HEK293 (cell line): Measurements from ENCODE around the gene NOC2L.
A peak's percentile ranks its signal among the peaks of the same experiment; 100 is the strongest.

Experiments
- EGR2 ChIP-seq: fragments of 450-650 bp; formaldehyde crosslinking; IDR thresholded peaks from 2 replicates; pipeline ENCODE4 v1.5.1; 2016; ENCODE audit warnings: low read depth, missing biosample characterization, missing genetic modification characterization
- FEZF1 ChIP-seq: fragments of 450-650 bp; formaldehyde crosslinking; IDR thresholded peaks from 2 replicates; pipeline ENCODE4 v1.5.1; 2016; ENCODE audit warnings: missing biosample characterization, missing genetic modification characterization
- GLI2 ChIP-seq: fragments of 450-650 bp; formaldehyde crosslinking; IDR thresholded peaks from 2 replicates; pipeline ENCODE4; 2017; ENCODE audit warnings: missing biosample characterization, missing genetic modification characterization, low read depth, borderline replicate concordance
- GLIS1 ChIP-seq: fragments of 450-650 bp; formaldehyde crosslinking; IDR thresholded peaks from 2 replicates; pipeline ENCODE4 v1.5.1; 2016; ENCODE audit warnings: missing biosample characterization, missing genetic modification characterization
- KLF16 ChIP-seq: fragments of 450-650 bp; formaldehyde crosslinking; IDR thresholded peaks from 2 replicates; pipeline ENCODE4 v1.5.1; 2017; ENCODE audit warnings: missing biosample characterization, missing genetic modification characterization
- KLF9 ChIP-seq: fragments of 450-650 bp; formaldehyde crosslinking; IDR thresholded peaks from 2 replicates; pipeline ENCODE4 v1.5.1; 2016; ENCODE audit warnings: missing biosample characterization, missing genetic modification characterization, low read depth
- MYNN ChIP-seq: fragments of 450-650 bp; formaldehyde crosslinking; IDR thresholded peaks from 2 replicates; pipeline ENCODE4 v1.5.1; 2016; ENCODE audit warnings: missing biosample characterization, missing genetic modification characterization, borderline replicate concordance
- OSR2 ChIP-seq: fragments of 450-650 bp; formaldehyde crosslinking; IDR thresholded peaks from 2 replicates; pipeline ENCODE4 v1.5.1; 2016; ENCODE audit warnings: missing biosample characterization, missing genetic modification characterization
- SP3 ChIP-seq: fragments of 450-650 bp; formaldehyde crosslinking; IDR thresholded peaks from 2 replicates; pipeline ENCODE4 v1.5.1; 2016; ENCODE audit warnings: missing biosample characterization, missing genetic modification characterization
- SP7 ChIP-seq: fragments of 450-650 bp; formaldehyde crosslinking; IDR thresholded peaks from 2 replicates; pipeline ENCODE4 v1.5.1; 2016; ENCODE audit warnings: missing biosample characterization, missing genetic modification characterization
- ZBTB10 ChIP-seq: fragments of 450-650 bp; formaldehyde crosslinking; IDR thresholded peaks from 2 replicates; pipeline ENCODE4 v1.5.1; 2016; ENCODE audit warnings: missing biosample characterization, missing genetic modification characterization
- ZBTB26 ChIP-seq: fragments of 450-650 bp; formaldehyde crosslinking; optimal IDR thresholded peaks from 2 replicates; pipeline ENCODE3; 2016; ENCODE audit warnings: missing biosample characterization, mild to moderate bottlenecking, missing genetic modification characterization
- ZIC2 ChIP-seq: fragments of 450-650 bp; formaldehyde crosslinking; IDR thresholded peaks from 2 replicates; pipeline ENCODE4 v1.5.1; 2016; ENCODE audit warnings: missing biosample characterization, missing genetic modification characterization
- ZNF132 ChIP-seq: fragments of 450-650 bp; formaldehyde crosslinking; IDR thresholded peaks from 2 replicates; pipeline ENCODE4 v1.5.1; 2017; ENCODE audit warnings: missing biosample characterization, missing genetic modification characterization, borderline replicate concordance
- ZNF223 ChIP-seq: fragments of 450-650 bp; formaldehyde crosslinking; IDR thresholded peaks from 2 replicates; pipeline ENCODE4 v1.5.1; 2016; ENCODE audit warnings: missing biosample characterization, missing genetic modification characterization
- ZNF266 ChIP-seq: fragments of 450-650 bp; formaldehyde crosslinking; IDR thresholded peaks from 2 replicates; pipeline ENCODE4 v1.5.1; 2016; ENCODE audit warnings: missing biosample characterization, missing genetic modification characterization, low read depth
- ZNF274 ChIP-seq, 2 experiments: fragments of 200-500 bp in 1 of 2; fragments of 450-650 bp in 1 of 2; sonication (Bioruptor generic) in 1 of 2; formaldehyde crosslinking in 1 of 2; IDR thresholded peaks; 2 replicates each; pipeline versions ENCODE4 v1.5.1 to v1.6.1; 2014 to 2016; ENCODE audit warnings: borderline replicate concordance in 1 of 2, inconsistent platforms in 1 of 2, low read length in 1 of 2, missing biosample characterization in 1 of 2, missing genetic modification characterization in 1 of 2
- ZNF335 ChIP-seq: fragments of 450-650 bp; formaldehyde crosslinking; conservative IDR thresholded peaks from 2 replicates; pipeline ENCODE4 v1.5.1; 2016; ENCODE audit warnings: missing biosample characterization, missing genetic modification characterization
- ZNF341 ChIP-seq: fragments of 450-650 bp; formaldehyde crosslinking; IDR thresholded peaks from 2 replicates; pipeline ENCODE4; 2016; ENCODE audit warnings: low read depth, missing biosample characterization, missing genetic modification characterization
- ZNF394 ChIP-seq: fragments of 450-650 bp; formaldehyde crosslinking; IDR thresholded peaks from 2 replicates; pipeline ENCODE4 v1.5.1; 2016; ENCODE audit warnings: missing biosample characterization, missing genetic modification characterization, mild to moderate bottlenecking, moderate library complexity, borderline replicate concordance
- ZNF423 ChIP-seq: fragments of 450-650 bp; formaldehyde crosslinking; IDR thresholded peaks from 2 replicates; pipeline ENCODE4 v1.5.1; 2016; ENCODE audit warnings: missing biosample characterization, missing genetic modification characterization
- ZNF488 ChIP-seq: fragments of 450-650 bp; formaldehyde crosslinking; IDR thresholded peaks from 2 replicates; pipeline ENCODE4 v1.5.1; 2016; ENCODE audit warnings: missing biosample characterization, missing genetic modification characterization
- ZNF518A ChIP-seq: fragments of 450-650 bp; formaldehyde crosslinking; conservative IDR thresholded peaks from 2 replicates; pipeline ENCODE4 v1.5.1; 2016; ENCODE audit warnings: low read depth, missing biosample characterization, missing genetic modification characterization
- ZNF596 ChIP-seq: fragments of 450-650 bp; IDR thresholded peaks from 2 replicates; pipeline ENCODE4 v1.5.0; 2018; ENCODE audit warnings: missing biosample characterization, mild to moderate bottlenecking, missing genetic modification characterization, moderate library complexity
- ZNF600 ChIP-seq: fragments of 450-650 bp; formaldehyde crosslinking; IDR thresholded peaks from 2 replicates; pipeline ENCODE4 v1.5.1; 2016; ENCODE audit warnings: missing biosample characterization, missing genetic modification characterization
- ZNF660 ChIP-seq: fragments of 450-650 bp; IDR thresholded peaks from 2 replicates; pipeline ENCODE4 v1.5.1; 2018; ENCODE audit warnings: missing biosample characterization, mild to moderate bottlenecking, missing genetic modification characterization
- ZNF837 ChIP-seq: fragments of 450-650 bp; formaldehyde crosslinking; IDR thresholded peaks from 2 replicates; pipeline ENCODE4 v1.5.1; 2016; ENCODE audit warnings: missing biosample characterization, missing genetic modification characterization
- ZSCAN23 ChIP-seq: fragments of 450-650 bp; formaldehyde crosslinking; IDR thresholded peaks from 2 replicates; pipeline ENCODE4 v1.5.1; 2016; ENCODE audit warnings: missing biosample characterization, missing genetic modification characterization
- TF ChIP-seq, protein P1 (sequence below): fragments of 450-650 bp; formaldehyde crosslinking; IDR thresholded peaks from 2 replicates; pipeline ENCODE4 v1.5.1; 2017; ENCODE audit warnings: missing biosample characterization, missing genetic modification characterization

NOC2L gene

GRCh38 chr1:934991-935750 lies 23.9 kb downstream of the NOC2L start (continued):
- TF ChIP-seq ZNF394 (tag by site-specific recombination) (no peak), ZNF132 (no peak), GLIS1 (peak; percentile 91), ZNF423 (tag by site-specific recombination) (no peak; the same call in 1 of the 2 replicates), ZNF596 (tag by site-specific recombination) (no peak), ZNF266 (tag by site-specific recombination) (no peak), MYNN (tag by site-specific recombination) (no peak), ZNF488 (tag by site-specific recombination) (no peak), GLI2 (tag by site-specific recombination) (no peak), EGR2 (tag by site-specific recombination) (peak; percentile 74), ZBTB10 (0 out of 2 replicates have a peak, but pooled peaks have one; percentile 31), ZBTB26 (tag by site-specific recombination) (peak; percentile 37), ZNF274 (IDR thresholded peaks at IDR 0.05; ENCODE audit: low read length) (no peak), ZNF274 (tag by site-specific recombination; IDR thresholded peaks at IDR 0.05; ENCODE audit: borderline replicate concordance) (no peak), ZSCAN23 (tag by site-specific recombination) (no peak), SP3 (tag by site-specific recombination) (no peak), OSR2 (tag by site-specific recombination) (no peak), ZNF600 (tag by site-specific recombination) (no peak), ZNF341 (tag by site-specific recombination) (no peak; the same call in 1 of the 2 replicates), ZNF223 (tag by site-specific recombination) (no peak), ZNF660 (tag by site-specific recombination) (no peak), ZNF837 (tag by site-specific recombination) (no peak), SP7 (tag by site-specific recombination) (no peak), ZIC2 (tag by site-specific recombination) (peak; percentile 98), FEZF1 (tag by site-specific recombination) (no peak), KLF9 (tag by site-specific recombination) (0 out of 2 replicates have a peak, but pooled peaks have one; percentile 8), KLF16 (tag by site-specific recombination) (0 out of 2 replicates have a peak, but pooled peaks have one; percentile 14), ZNF335 (tag by site-specific recombination) (no peak), ZNF518A (tag by site-specific recombination) (no peak)
- TF ChIP-seq, protein P1, sequence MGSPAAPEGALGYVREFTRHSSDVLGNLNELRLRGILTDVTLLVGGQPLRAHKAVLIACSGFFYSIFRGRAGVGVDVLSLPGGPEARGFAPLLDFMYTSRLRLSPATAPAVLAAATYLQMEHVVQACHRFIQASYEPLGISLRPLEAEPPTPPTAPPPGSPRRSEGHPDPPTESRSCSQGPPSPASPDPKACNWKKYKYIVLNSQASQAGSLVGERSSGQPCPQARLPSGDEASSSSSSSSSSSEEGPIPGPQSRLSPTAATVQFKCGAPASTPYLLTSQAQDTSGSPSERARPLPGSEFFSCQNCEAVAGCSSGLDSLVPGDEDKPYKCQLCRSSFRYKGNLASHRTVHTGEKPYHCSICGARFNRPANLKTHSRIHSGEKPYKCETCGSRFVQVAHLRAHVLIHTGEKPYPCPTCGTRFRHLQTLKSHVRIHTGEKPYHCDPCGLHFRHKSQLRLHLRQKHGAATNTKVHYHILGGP = no peak
